GM10266 (cell line): ENCODE measurements around the gene RPP30.
"Not testable (repeated sequence)": the region's sequence is repeated elsewhere in the genome, so short reads cannot be mapped to it uniquely, and the experiment has no call there.

Source experiments
- DNase-seq: peaks from one replicate; pipeline ENCODE4 v3.0.0; 2012; ENCODE audit errors: extremely low spot score
- TF ChIP-seq, protein P1 (sequence below): IDR thresholded peaks from 2 replicates; pipeline ENCODE4 v1.5.1; 2012; ENCODE audit warnings: mild to moderate bottlenecking, low read depth; ENCODE audit not compliant: control insufficient read depth, insufficient read depth; ENCODE audit errors: missing control alignments

Gene RPP30

GRCh38 chr10:90889636-90890035 is 17.9 kb downstream of the RPP30 start:
- TF ChIP-seq, protein P1, sequence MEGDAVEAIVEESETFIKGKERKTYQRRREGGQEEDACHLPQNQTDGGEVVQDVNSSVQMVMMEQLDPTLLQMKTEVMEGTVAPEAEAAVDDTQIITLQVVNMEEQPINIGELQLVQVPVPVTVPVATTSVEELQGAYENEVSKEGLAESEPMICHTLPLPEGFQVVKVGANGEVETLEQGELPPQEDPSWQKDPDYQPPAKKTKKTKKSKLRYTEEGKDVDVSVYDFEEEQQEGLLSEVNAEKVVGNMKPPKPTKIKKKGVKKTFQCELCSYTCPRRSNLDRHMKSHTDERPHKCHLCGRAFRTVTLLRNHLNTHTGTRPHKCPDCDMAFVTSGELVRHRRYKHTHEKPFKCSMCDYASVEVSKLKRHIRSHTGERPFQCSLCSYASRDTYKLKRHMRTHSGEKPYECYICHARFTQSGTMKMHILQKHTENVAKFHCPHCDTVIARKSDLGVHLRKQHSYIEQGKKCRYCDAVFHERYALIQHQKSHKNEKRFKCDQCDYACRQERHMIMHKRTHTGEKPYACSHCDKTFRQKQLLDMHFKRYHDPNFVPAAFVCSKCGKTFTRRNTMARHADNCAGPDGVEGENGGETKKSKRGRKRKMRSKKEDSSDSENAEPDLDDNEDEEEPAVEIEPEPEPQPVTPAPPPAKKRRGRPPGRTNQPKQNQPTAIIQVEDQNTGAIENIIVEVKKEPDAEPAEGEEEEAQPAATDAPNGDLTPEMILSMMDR: no peak
- no peak for DNase-seq

GRCh38 chr10:90890347-90890746 is 18.6 kb downstream of the RPP30 start:
- DNase-seq: no peak
- TF ChIP-seq, protein P1: no peak

DNA sequence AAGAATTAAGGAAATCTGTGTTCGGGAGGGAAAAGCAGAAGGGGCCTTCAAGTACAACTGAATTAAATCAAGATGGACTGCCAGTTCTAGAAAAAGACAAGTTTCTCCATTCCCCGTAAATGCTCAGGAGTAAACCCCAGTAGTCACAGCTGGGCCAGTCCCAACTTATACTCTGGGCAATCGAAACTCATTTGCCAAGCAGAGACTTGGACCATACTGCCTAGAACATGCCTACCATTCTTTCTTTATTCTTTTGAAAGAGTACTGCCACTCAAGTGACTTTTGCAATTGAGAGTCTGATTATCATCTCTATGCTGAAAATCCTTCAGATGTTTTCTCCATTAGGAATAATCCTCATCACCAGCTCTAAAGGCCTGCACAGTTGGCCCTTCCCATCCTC is 21.4 kb downstream of the RPP30 start:
- no peak for DNase-seq

DNA sequence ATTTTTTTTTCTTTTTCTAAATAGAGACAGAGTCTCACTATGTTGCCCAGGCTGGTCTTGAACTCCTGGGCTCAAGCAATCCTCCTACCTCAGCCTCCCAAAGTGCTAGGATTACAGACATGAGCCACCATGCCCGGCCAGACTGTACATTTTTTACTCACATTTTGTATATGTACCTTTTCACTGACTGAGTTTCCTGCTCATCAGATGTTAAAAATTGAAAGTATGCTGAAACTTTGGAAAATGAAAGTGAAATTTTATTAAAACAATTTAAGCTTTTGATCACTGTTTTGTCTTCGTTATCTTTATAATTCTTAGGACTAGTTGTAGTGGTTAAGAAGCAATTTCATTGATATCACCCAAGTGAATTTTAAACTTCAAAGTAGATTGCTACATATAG is 25.1 kb downstream of the RPP30 start:
- DNase-seq: not testable (repeated sequence)

More for the DNA sequence above, 21.4 kb downstream of the RPP30 start:
- TF ChIP-seq, protein P1: no peak

DNA sequence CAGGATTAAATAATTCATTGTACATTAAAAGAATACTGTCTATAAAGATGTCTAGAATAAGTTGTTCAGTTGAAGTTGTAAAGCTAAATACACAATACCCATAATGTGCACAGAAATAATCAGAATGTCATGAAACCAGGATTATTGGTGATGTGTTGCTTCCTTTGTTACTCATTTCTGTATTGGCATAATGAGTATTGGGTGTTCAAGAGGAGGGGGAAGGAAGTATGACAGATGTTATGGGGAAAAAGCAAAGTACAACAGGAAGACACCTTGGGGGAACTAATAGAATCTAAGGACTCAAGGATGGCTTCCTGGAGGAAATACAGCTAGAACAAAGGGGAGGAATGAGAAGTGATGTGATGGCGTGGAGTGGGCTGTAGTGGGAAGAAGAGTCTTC is 34.2 kb downstream of the RPP30 start:
- DNase-seq: no peak
- TF ChIP-seq, protein P1: no peak

DNA sequence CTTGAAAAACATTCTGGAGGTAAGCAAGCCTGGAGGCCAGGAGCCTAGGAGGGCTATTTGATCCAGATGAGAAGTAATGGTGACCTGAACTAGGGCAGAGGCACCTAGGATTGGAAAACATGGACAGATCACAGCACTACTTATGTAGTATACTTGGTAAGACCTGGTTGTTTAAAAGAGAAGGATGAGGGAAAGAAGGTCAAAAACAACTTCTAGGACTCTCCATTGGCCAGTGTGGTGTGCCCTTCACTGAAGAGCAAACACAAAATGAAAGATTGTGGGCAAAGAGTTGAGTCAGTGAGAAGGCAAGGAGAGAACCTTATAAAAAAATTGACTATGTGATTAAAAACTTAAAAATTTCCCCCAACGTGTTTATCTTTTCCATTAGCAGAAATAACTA is 34.8 kb downstream of the RPP30 start:
- TF ChIP-seq, protein P1: no peak

DNA sequence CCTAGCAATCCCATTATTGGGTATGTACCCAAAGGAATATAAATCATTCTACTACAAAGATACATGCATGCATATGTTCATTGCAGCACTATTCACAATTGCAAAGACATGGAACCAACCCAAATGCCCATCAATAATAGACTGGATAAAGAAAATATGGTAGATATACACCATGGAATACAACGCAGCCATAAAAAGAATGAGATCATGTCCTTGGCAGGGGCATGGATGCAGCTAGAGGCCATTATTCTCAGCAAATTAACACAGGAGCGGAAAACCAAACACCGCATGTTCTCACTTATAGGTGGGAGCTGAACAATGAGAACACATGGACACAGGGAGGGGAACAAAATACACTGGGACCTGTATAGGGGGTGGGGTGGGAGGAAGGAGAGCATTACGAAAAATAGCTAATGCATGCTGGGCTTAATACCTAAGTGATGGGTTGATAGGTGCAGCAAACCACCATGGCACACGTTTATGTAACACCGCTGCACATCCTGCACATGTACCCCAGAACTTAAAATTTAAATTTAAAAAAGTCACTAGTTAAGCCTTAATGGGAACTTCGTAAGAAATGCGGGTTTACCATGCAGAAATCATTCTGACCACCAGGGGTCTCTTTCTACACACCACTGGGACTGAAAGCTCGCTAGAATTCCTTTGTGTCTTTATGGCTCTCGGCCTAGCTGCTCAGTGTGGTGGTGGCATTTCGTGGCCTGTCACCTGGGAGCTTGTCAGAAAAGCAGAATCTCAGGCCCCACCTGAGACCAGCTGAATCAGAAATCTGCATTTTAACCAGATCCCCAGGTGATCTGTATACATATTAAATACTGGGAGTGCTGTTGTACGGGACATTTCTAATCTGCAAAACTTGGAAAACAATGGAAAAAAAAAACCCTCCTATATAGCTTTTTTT is 39.6 kb downstream of the RPP30 start:
- DNase-seq: peak; percentile 49
- TF ChIP-seq, protein P1: peak; percentile 77

More for the DNA sequence above, 34.8 kb downstream of the RPP30 start:
- DNase-seq: no peak

DNA sequence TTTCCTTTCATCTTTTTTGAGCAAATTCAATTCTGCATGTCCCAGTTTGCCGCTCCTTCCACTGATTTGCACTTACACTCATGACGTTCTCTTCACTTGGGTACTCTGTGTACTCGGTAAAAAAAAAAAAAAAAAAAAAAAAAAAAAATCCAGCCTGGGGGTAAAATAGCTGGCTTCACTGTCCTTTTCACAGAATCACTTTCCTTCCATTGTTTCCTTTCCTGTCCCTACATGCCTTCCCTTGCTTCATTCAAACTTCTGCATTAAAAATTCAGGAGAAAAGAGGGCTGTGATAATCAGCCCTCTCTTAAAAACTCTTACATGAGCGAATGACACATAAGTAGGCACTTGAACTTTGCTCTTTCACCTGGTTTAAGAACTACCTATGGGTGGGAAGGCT is 40.4 kb downstream of the RPP30 start:
- TF ChIP-seq, protein P1: no peak

More for the DNA sequence above, 40.4 kb downstream of the RPP30 start:
- DNase-seq: no peak
